HG03025 (cell line): ENCODE measurements around the gene TBC1D8.

Experiments used
- ATAC-seq: cut with Tn5 transposase; IDR thresholded peaks from one replicate; pipeline ENCODE4 v1.9.1; 2021; ENCODE audit warnings: mild to moderate bottlenecking, moderate library complexity; ENCODE audit not compliant: unreplicated experiment, low FRiP score

TBC1D8 gene

DNA sequence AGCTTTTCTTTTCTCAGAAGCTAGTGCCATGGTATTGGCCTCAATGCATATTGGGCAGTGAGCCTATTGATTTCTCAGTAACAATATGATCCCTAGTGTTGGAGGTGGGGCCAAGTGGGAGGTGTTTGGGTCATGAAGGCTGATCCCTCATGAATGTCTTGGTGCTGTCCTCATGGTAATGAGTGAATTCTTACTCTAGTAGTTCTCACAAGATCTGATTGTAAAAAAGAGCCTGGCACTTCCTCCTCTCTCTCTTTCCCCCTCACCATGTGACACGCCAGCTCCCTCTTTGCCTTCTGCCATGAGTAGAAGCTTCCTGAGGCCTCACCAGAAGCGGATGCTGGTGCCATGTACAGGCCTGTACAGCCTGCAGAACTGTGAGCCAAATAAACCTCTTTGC lies 12.8 kb upstream of the TBC1D8 start:
- ATAC-seq, result no peak

DNA sequence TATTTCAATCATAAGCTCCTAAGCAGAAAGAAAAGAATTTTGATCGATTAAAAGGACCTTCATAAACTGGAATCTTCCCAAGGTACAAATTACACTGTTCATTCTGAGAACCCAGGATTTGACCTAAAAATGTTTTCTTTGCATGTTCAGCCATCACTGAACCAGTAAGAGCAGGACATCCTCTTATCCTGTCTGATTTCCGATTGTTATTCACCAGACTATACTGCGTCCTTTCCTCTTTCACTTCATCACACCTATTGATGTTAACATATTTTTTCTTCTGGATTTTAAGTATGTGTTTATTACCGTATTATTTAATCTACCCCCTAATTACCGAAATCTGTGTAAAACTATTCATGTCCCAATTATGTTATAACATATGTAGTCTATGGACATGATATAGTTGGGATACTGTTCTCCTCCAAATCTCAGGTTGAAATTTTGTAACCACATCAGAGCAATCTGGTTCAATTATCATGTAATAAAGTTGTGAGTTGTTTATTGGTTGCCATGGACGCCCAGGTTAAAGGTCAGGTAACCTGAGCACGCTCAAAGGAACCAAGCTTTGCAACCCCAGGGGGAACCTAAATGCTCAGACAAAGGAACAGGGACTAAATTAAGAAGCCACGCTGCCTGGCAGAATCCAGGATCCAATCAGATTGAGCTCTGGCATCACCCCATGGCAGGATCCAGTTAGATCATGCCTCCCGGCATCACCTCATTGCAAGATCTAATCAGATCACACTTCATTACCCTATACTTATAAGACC lies 11.6 kb upstream of the TBC1D8 start:
- ATAC-seq, result no peak

GRCh38 chr2:101161658-101162057 lies 10.5 kb upstream of the TBC1D8 start:
- no peak for ATAC-seq

DNA sequence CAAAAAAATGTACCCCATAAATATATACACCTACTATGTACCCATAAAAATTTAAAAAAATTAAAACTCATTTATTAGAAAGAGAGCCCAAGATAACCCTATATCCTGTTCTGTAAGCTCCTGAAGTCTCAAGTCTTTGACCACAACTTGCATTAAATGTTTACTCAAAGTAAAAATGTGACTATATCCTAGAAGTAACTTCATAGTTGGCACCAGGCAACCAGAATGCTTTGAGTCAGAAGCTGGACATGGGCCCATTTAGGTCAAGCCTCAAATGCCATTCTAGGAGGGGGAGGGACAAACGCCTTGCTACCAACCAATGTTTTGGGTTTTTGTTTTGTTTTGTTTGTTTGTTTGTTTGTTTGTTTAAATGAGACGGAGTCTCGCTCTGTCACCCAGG lies 9.3 kb upstream of the TBC1D8 start:
- ATAC-seq, result no peak

DNA sequence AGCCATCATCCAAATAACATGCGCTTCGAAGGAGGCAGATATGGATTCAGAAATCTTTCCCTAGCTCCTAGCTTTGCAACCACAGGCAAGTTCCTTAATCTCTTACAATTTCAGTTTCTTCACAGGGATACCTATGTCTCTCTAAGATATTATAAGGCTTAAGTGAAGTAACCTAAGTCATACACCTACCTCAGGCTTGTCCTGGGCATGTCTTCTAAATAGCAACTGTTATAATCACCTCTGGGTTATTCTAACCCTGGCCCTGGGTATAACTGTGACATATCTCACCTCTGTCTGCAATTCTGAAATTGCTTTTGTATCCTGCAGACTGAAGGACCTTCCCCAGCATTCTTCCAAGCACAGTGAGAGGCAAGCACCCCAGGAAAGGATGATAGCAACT lies 8.3 kb upstream of the TBC1D8 start:
- ATAC-seq, result no peak

DNA sequence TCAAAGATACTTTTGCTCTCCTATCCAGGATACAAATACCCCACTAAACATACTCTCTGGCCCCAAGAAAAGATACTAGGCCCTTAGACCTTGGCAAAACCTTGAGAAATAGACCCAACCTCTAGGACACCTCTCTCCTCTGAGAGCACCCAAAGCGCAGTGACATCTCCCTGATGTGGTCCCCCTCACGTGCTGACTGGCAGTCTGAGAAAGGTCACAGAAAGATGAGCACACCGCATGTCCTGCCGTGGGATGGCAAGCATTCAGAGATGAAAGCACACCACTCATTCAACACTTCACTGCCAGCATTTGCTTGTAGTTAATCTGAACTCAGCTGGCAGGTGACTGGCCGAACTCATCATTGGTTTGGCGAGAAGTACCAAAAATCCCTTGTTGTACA lies 6.1 kb upstream of the TBC1D8 start:
- no peak for ATAC-seq

GRCh38 chr2:101153787-101154186 lies 2.6 kb upstream of the TBC1D8 start:
- ATAC-seq, result no peak

- no peak for ATAC-seq
Observed at GRCh38 chr2:101153077-101153707, 2.0 kb upstream of the TBC1D8 start.

DNA sequence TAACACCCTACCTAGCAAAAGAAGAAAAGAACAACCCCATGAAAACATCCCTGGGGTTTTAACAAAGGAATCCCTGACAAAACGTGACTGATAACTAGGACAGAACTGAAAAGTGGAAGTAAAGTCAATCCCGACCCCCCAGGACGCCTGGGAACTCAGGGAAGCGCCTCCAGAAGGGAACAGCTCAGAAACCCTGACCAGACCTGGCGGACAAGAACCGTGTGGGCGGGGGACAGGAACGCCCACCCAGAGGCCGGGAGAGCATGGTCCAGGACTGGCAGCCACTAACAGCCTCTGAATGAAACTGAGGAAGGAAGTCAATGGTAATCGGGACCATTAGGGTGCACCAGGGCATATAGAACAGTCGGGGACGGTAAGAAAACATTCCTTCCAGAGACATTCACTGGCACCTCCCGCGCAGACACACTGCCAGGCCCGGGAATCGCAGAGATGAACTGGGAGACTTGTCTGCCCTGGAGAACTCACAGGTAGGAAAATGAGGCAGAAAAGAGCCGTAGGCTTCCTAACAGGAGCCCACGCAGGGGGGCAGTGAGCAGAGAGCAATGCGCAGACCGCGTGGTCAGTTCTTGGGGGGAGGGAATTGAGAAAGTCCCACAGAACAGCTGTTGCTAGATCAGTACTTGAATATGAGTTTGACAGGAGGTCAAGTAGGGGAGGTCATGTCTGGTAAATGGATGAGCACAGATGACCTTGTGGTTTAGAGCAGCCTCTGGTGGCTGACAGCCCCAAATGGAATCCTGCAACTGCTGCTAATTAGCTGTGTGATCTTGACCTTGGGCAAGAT lies 1.3 kb upstream of the TBC1D8 start:
- peak; percentile 62 for ATAC-seq

GRCh38 chr2:101151859-101152271 lies 683 bp upstream of the TBC1D8 start:
- no peak for ATAC-seq

DNA sequence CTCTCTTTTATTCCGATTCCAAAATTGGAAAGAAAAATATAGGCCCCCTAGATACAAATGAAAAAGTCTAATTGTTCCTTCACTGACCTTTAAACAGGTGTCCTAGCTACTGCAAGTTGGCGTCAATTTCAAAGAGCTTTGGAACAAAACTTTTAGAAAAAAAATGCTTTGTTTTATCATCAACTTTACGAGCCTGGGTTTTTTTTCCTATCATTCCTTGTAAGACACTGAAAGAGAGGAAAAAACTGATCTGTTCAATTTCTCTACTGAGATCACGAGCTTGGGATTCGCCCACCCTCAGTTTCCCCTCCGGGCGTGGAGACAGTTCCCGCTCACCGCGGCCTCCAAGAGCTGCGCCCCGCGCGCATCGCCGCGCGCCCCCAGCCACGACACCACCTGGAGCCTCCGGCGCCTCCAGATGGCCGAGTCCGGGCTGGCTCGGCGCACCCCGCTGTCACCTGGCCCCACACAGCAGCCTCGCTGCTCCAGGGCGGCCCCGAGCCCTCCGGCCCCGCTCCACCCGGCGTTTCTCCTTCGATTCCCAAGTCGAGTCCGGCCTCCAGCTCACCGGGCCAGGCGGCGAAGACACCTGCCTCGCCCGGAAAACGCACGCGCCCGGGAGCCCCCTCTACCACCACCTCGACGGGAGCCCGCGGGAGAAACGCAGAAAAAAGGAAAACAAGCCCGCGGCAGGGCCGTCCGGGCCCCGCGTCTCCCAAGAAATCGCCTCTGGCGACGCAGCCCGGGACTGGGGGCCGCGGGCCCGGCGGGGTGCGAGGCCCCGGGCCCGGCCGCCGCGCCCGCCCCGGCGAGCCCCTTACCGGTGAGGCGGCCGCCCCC lies 656 bp downstream of the TBC1D8 start:
- no peak for ATAC-seq

- no peak for ATAC-seq
Observed at GRCh38 chr2:101149241-101150192, 1.7 kb downstream of the TBC1D8 start.

DNA sequence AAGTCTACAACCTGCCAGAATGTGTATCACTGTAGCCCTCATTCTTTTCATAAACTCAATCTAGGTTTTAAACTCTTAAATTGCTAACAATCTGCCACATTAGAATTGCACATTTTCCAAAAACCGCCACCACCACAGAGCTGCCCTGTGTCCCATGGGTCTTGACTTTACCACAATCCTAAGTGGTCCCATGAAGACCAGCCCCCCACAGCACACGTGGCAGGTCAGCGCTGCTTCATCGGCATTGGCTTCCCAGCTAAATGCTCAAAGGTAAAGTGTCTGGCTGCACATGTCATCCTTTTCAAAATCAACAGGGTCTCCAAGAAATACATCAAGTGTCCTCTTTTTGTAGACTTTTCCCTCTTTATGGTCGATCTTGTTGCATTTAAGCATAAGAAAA lies 2.4 kb downstream of the TBC1D8 start:
- ATAC-seq, result no peak

- no peak for ATAC-seq
Observed at GRCh38 chr2:101147971-101148370, 3.2 kb downstream of the TBC1D8 start.

DNA sequence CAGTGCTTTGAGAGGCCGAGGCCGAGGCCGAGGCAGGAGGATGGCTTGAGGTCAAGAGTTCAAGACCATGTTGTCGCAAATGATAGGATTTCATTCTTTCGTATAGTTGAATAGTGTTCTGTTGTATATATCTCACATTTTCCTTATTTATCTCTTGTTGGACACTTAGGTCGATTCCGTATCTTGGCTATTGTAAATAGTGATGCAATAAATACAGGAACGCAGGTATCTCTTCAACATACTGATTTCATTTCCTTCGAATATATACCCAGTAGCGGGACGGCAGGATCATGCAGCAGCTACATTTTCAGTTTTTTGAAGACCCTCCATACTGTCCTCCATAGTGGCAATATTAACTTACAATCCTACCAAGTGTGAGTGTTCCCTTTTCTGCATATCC lies 4.1 kb downstream of the TBC1D8 start:
- no peak for ATAC-seq

GRCh38 chr2:101146535-101146934 lies 4.6 kb downstream of the TBC1D8 start:
- ATAC-seq, result no peak

DNA sequence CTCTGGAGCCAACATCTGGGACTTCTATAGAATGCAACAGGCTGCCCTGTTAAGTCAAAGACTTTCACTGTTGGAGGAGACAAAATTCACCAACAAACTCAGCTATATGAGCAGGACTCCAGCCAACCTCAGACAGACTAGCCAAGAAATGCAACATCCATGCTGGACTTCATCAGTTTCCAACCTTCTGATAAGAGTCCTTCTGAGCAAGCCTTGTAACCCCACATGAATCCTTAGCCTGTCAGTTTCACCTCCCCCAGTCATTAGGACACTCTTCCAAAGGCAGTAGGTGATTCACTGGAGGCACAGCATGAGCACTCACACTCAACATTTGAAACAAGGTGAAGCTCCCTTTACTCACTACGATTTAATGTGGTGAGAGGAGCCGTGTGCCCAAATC lies 5.8 kb downstream of the TBC1D8 start:
- no peak for ATAC-seq

DNA sequence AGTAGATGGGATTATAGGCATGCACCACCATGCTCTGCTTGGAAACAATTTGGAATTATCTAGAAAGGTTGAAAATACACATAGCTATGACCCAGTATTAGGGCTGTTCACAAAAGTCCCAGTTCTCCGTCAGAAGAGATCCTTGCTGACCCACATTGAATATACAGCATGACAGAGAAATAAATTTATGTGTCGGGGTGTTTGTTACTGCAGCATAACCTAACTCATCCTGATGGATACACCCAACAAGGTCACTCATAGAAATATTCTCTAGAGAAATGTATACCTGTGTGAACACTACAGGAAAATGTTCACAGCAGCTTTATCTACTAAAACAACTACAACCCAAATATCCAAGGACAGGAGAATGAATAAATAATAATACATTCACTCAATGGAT lies 9.0 kb downstream of the TBC1D8 start:
- ATAC-seq, result no peak

DNA sequence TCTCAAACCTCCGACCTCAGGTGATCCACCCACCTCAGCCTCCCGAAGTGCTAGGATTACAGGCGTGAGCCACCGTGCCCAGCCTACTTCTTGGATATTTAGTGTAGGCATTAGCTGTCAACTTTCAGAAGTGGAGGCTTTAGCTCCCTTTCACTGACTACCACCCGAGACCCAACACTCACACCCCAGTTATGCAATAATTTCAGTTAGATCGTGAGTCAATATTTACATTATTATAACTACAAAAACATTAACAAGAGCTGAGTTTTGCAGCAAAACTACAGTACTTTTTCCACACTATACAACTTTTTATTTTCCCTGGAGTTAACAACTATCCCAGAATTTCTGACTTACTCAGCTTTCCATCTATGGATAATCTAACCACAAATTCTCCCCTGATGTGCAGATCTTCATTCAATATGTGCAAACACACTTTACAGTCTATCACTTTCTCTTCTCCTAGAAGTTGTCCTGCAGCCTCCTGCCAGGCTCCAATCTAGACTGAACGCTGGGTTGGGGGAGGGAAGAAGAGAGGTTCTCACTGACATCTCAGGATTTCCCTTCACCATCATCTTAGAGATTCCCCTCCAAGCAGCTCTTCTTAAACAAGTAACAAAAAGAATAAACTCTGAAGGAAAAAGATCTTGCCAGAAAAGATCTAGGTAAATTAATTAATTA lies 10.1 kb downstream of the TBC1D8 start:
- ATAC-seq, result no peak
